T-helper 2 cell (primary cell): Measurements from ENCODE around the gene EAPP.
"Not testable (repeated sequence)": the region's sequence is repeated elsewhere in the genome, so short reads cannot be mapped to it uniquely, and the experiment has no call there.

ENCODE experiments used
- DNase-seq, 5 experiments: peaks; one replicate each; pipeline versions ENCODE4 v3.0.0 to v3.0.0-alpha.2; 2012 to 2022
- total RNA-seq, 2 donors: gene quantifications; one replicate each; lab custom pipeline; 2026; lab: John Stamatoyannopoulos, UW

The EAPP gene, protein sequence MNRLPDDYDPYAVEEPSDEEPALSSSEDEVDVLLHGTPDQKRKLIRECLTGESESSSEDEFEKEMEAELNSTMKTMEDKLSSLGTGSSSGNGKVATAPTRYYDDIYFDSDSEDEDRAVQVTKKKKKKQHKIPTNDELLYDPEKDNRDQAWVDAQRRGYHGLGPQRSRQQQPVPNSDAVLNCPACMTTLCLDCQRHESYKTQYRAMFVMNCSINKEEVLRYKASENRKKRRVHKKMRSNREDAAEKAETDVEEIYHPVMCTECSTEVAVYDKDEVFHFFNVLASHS
- 40.8 to 54.5 reads per million in 2 donors for total RNA-seq

DNA sequence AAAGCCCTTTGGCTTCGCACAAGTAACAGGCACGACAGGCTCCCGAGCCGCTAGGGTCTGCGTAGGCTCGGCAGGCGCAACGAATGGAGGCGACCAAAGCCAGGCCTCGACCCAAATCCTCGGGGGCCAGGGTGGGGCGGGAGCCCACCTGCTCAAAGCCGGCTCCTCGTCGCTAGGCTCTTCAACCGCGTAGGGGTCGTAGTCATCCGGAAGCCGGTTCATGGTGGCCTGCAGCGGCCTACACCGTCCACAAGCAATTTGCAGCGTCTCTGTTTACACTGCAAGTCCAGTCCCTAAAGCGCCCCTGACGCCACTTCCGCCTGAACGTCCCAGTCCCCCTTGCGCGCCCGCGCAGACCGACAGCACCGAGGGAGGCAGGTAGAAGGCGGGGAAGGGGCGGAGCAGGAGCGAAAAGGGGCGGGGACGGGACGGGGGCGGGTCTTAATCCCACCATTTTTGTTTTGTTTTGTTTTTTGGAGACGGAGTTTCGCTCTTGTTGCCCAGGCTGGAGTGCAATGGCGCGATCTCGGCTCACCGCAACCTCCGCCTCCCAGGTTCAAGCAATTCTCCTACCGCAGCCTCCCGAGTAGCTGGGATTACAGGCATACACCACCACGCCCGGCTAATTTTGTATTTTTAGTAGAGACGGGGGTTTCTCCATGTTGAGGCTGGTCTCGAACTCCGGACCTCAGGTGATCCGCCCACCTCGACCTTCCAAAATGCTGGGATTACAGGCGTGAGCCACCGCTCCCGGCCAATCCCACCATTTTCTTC lies at the start of gene EAPP:
Gene EAPP (minus strand): TSS at position 295 of the 774 bp plus-strand sequence. CDS start 73 bp downstream, at position 222.
- DNase-seq = peak; percentile 87 to 97 (median 91)

DNA sequence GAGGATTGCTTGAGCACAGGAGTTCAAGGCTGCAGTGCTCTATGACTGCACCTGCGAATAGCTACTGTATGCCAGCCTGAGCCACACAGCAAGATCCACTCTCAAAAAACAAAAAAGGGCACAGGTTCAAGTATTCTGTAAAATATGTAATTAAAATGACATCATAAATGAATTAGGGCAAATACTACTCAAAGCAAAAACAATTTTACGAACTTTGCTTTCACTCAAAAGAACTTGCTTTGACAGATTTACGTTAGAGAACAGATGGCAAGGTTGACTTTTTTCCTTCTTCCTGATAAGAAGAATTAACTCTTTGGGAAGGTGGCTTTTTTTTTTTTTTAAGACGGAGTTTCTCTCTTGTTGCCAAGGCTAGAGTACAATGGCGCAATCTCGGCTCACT lies 44.0 kb upstream of the EAPP start:
- no peak for DNase-seq

DNA sequence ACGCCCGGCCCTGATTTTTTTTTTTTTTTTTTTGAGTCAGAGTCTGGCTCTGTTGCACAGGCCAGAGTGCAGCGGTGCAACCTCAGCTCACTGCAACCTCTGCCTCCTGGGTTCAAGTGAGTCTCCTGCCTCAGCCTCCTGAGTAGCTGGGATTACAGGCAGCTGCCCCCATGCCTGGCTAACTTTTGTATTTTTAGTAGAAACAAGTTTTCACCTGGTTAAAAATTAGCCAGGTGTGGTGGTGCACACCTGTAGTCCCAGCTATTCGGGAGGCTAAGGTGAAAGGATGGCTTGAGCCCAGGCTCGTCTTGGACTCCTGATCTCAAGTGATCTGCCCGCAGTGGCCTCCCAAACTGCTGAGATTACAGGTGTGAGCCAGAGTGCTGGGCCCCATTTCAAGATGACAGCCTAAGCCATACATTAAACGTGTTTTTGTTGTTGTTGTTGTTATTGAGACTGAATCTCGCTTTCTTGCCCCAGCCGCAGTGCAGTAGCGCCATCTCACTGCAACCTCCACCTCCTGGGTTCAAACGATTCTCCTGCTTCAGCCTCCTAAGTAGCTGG lies 42.7 kb upstream of the EAPP start:
- no peak for DNase-seq

DNA sequence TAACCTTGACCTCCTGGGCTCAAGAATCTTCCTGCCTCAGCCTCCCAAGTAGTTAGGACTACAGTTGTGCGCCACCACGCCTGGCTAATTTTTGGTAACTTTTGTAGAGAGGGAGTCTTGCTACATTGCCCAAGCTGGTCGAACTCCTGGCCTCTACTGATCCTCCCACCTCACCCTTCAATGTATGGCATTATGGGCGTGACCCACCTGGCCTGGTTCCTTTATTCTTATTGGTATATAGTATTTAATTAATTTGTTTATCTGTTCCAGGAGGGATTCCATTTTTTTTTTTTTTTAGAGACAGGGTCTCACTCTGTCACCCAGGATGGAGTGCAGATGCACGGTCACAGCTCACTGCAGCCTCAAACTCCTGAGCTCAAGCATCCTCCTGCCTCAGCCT lies 40.9 kb upstream of the EAPP start:
- DNase-seq = no peak

DNA sequence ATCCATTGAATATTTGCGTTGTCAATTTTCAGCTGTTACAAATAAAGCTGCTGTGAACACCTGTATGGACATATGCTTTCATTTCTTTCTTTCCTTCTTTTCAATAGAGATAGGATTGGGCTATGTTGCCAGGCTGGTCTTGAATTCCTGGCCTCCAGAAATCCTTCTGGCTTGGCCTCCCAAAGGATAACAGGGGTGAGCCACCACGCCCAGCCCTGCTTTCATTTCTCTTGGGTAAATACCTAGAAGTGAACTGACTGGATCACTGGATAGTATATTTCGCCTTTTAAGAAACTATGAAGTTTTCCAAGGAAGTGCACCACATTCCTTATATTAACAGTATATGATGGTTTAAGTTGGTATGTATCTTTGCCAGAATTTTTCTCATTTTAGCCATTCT lies 32.3 kb upstream of the EAPP start:
- DNase-seq = no peak

DNA sequence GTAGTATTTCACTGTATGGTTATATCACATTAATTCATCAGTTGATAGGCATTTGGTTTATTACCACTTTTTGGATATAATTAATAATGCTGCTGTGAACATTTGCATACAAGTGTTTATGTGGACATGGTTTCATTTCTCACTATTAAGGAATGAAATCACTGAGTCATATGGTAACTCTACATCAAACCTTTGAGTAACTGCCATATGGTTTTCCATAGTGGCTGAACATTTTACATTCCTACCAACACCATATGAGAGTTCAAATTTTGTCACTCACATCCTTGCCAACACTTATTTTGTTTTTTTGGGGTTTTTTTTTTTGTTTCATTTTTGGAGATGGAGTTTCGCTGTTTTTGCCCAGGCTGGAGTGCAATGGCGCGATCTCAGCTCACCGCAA lies 30.2 kb upstream of the EAPP start:
- no peak for DNase-seq

DNA sequence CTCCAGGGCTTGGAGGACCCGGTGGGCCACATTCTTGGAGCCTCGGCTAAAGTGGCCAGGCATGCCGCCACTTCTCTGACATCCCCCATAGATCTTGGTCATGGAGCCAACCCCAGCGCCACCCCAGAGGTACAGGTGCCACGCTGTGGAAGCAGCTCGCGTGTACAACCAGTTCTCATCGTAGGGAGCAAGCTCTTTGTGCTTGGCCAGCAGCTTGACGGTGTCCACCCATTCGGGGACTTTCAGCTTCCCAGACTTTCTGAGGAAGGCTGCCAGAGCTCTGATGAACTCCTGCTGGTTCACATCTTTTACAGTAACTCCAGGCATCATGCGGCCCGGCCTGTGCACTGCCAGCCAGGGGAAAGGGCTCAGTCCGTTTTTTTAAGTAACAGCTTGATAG lies 29.3 kb upstream of the EAPP start:
- DNase-seq = no peak

DNA sequence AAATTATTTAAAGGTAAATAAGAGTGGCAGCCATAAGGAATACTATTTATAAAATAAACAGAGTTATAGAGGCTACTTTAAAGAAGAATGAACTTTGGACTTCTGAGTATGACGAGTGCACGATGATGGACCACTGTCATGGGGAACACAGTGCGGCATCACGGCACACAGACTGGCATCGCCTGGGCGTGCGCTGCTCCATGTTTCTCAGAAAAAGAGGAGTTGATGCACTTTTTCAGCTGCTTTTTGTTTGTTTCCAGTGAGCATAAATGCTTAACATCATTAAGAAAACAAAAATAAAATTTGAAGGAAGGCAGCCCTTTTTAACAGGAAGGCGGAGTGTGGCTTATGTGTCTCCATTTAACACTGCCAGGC lies 23.3 kb upstream of the EAPP start:
- DNase-seq = no peak

DNA sequence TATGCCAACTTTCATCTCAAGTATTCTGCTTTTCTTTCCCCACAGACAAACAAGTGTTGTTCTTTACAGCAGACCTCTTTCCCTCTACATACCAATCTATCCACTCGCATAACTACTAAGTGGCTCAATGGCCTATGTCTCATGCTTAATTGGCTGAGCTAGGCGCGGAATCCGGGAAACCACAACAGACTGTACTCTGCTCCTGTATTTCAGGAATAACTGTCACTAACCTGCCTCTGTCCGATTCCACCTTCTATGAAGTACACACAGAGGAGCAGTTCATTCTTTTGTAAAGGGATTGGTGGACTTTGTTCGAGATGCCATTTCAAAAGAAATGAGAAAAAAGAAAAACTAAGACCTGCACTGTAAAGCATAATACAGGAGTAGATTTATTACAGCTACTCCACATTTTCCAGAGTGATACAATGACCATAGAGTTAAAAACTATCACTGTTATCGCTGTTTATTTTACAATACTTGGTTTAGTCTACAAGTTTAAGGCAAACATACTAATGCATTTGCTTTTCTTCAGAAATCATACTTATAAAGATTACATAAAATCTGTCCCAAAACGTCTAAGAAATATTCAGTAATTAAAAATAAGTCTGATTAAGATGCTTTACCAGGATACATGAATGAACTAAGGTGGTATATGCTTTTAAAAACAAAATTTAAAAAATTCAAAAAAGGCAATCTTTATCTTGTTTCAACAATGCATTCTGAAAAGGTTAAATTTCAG lies 22.7 kb upstream of the EAPP start:
- DNase-seq = not testable (repeated sequence)

DNA sequence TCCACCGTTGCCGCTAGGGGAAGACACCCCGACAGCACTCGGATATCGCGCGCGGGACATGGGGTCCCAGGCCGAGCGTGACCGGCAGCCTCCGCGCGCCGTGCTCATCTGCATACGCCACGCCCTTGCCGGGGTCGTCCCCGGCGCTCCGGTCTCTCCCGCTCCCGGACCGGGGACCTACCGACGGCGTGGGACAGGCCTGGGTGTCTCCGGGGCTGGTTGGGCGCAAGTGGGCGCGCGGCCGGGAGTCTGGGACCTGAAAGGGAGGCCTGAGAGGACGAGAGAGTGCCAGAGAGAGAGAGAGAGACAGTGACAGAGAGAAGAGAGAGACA lies 17.0 kb upstream of the EAPP start:
- not testable (repeated sequence) for DNase-seq

DNA sequence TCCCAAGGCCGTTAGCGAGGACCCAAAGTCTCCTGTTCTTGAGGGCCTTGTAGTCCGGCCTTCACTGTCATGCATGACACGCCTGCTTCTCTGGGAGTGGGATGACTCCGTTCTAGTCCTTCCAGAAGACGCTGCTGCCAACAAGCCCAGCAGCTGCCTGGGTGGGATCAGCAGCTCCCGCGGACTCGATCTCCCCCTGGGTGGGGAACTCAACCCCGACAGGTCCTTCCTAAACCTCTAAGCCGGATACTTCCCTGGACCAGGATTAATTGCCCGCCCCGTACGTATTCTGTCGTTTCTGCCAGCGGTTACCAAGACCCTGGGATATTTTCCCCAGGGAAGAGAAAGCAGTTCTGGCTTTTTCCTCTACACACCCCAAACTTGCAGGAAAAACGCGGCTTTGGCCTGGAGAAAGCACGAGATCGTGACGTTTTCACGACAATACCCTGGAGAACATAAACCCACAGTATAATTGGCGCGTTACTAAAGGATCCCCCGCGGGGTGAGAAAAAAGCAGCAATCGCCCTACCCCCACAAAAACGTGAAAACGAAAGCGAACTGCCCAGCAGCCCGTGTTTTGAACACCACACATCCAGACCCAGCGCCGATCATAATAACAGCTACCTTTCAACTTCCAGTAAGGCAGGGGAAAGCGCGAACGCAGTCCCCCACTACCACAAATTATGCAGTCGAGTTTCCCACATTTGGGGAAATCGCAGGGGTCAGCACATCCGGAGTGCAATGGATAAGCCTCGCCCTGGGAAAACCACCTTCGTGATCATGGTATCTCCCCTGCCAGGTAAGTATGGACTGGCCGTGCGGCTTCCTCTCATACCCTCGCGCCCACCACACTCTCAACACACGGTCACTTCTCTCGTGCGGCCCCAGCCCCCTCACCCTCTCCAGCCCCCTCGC lies 16.3 kb upstream of the EAPP start:
- DNase-seq = not testable (repeated sequence)

DNA sequence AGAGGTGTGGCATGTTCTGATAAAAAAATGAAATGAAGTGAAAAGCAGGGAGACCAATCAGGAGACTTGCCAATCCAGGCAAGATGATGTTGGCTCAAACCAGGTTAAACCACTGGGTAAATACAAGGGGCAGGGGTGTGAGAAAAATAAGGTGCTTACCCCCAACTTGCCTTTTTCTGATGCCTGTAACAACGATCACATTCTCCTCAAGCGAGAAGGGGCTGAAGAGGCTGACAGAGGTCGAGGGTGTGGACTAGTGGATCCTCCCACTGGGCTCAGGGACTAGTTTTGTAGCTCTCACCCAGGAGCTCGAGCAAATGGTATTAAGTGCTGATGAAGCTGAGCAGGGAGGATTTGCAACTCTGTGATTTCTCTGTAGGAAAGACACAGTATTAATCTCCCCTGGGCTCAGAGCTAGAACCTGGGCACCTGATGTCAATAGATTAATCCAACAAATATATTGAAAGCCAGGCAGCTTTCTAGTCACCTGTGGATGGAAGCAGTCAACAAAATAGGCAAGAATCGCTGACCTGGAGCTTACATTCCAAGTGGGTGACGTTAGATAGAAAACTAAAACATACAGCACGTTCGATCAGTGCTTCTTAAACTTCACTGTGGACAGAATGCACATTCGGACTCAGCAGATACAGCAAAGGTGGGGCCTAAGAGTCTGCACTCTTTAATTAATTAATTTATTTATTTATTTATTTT lies 15.2 kb upstream of the EAPP start:
- no peak for DNase-seq

DNA sequence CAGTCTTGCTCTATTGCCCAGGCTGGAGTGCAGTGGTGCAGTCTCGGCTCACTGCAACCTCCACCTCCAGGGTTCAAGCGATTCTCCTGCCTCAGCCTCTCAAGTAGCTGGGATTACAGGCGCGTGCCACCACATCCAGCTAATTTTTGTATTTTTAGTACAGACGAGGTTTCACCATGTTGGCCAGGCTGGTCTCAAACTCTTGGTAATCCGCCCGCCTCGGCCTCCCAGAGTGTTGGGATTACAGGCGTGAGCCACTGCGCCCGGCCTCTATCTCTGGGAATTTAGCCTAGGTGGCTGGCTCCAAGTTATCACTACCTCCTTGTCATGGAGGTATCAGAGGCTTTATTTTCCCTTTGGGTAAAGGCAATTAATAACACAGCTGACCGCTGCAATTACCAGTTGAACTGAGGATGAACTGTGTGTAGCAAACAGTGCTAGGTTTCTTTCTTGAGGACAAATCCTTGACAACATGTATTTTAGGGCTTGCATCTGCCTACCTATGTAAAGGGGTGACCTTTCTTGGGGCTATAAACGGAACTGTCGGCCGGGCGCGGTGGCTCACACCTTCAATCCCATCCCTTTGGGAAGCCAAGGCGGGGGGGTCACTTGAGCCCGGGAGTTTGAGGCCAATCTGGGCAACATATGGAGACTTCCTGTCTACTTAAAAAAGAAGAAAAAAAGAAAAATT lies 9.9 kb upstream of the EAPP start:
- not testable (repeated sequence) for DNase-seq

DNA sequence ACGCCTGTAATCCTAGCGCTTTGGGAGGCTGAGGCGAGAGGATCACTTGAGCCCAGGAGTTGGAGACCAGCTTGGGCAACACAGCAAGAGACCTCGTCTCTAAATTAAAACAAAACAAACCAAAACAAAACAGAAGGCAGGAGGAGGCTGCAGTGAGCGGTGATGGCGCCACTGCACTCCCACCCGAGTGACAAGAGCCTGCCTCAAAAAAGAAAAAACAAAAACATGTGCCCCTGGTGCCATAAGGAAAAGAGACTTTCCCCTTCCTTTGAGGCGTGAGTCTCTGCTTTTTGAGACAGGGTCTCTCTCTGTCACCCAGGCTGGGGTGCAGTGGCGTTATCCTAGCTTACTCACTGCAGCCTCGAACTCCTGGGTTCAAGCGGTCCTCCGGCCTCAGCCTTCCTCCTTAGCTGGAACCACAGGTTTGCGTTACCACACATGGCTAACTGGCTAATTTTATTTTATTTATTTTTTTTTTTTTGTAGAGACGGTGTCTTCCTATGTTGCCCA lies 9.0 kb upstream of the EAPP start:
- DNase-seq = no peak

DNA sequence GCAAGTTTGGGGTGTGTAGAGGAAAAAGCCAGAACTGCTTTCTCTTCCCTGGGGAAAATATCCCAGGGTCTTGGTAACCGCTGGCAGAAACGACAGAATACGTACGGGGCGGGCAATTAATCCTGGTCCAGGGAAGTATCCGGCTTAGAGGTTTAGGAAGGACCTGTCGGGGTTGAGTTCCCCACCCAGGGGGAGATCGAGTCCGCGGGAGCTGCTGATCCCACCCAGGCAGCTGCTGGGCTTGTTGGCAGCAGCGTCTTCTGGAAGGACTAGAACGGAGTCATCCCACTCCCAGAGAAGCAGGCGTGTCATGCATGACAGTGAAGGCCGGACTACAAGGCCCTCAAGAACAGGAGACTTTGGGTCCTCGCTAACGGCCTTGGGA lies 7.6 kb upstream of the EAPP start:
- not testable (repeated sequence) for DNase-seq

DNA sequence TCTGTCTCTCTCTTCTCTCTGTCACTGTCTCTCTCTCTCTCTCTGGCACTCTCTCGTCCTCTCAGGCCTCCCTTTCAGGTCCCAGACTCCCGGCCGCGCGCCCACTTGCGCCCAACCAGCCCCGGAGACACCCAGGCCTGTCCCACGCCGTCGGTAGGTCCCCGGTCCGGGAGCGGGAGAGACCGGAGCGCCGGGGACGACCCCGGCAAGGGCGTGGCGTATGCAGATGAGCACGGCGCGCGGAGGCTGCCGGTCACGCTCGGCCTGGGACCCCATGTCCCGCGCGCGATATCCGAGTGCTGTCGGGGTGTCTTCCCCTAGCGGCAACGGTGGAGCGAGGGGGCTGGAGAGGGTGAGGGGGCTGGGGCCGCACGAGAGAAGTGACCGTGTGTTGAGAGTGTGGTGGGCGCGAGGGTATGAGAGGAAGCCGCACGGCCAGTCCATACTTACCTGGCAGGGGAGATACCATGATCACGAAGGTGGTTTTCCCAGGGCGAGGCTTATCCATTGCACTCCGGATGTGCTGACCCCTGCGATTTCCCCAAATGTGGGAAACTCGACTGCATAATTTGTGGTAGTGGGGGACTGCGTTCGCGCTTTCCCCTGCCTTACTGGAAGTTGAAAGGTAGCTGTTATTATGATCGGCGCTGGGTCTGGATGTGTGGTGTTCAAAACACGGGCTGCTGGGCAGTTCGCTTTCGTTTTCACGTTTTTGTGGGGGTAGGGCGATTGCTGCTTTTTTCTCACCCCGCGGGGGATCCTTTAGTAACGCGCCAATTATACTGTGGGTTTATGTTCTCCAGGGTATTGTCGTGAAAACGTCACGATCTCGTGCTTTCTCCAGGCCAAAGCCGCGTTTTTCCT lies 7.0 kb upstream of the EAPP start:
- DNase-seq = not testable (repeated sequence)

DNA sequence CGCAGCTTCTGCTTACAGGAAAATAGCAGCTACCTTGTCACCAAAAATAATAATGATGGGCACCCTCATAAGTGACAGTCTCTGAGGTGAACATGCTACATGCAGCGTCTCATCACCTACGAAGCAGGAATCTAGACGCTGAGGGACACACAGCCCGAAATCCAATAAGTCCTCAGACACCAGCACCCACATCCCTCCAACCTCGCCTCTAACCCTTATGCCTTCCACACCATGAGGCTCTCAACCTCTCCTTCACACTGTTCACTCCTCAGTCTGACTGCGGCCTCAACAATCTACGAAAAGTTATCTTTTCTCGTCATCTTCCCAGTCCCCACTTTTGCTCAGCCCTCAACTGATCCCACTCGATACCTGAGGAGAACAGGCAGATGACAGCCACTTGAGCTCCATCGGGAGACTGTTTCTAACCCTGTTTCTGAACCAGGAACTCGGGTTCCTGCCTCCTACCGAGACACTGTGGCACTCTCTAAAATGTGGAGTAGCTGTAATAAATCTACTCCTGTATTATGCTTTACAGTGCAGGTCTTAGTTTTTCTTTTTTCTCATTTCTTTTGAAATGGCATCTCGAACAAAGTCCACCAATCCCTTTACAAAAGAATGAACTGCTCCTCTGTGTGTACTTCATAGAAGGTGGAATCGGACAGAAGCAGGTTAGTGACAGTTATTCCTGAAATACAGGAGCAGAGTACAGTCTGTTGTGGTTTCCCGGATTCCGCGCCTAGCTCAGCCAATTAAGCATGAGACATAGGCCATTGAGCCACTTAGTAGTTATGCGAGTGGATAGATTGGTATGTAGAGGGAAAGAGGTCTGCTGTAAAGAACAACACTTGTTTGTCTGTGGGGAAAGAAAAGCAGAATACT lies 919 bp upstream of the EAPP start:
- not testable (repeated sequence) for DNase-seq

DNA sequence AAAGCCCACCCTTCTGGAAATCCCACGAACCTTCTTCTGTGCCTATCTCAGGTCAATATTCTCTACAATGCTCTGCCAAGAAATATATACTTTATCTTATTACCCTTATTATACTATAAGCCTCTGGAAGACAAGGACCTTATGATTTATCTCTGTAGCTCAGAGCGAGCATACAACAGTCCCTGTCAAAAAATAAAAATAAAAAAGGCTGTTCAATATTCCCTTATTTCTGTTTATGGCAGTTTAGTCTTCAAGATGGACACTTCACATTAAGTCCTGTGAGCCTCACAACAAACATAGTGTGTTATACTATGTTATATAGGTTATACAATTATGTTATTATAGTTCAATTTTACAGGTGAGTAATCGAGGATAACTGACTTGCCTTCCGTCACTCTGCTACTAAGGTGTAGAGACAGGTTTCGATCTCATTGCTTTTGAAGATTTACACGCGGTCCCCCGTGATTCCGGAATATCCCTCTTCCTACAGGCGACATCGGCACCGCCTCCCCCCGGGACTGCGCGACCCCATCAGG lies 562 bp downstream of the EAPP start:
- DNase-seq = no peak
